Stimulated activated naive CD8-positive, alpha-beta T cell treated with anti-CD3 and anti-CD28 coated beads, Interleukin-15, Interleukin-2, amounts not matched to agents 100 ng/mL and 50 ng/mL, for 24 hours (primary cell): ENCODE data around the gene CD58.

Experiments
- H3K27ac Mint-ChIP-seq: one replicate; pipeline ENCODE4 v1.8.0; 2021; ENCODE audit warnings: mild to moderate bottlenecking, mixed read lengths
- H3K27me3 Mint-ChIP-seq: one replicate; pipeline ENCODE4 v1.8.0; 2021; ENCODE audit warnings: mixed read lengths
- H3K36me3 Mint-ChIP-seq: one replicate; pipeline ENCODE4 v1.8.0; 2021; ENCODE audit warnings: low read depth, mixed read lengths
- H3K4me1 Mint-ChIP-seq: one replicate; pipeline ENCODE4 v1.8.0; 2021; ENCODE audit warnings: low read depth, mixed read lengths
- H3K4me3 Mint-ChIP-seq: one replicate; pipeline ENCODE4 v1.8.0; 2021; ENCODE audit warnings: mild to moderate bottlenecking, mixed read lengths
- H3K9me3 Mint-ChIP-seq: one replicate; pipeline ENCODE4 v1.8.0; 2021; ENCODE audit warnings: mixed read lengths

Gene CD58

GRCh38 chr1:116481934-116482333 is 88.9 kb downstream of the CD58 start:
- H3K27me3 Mint-ChIP-seq = no peaks in the 10 kb centered on the region
- no peaks in the 10 kb centered on the region for H3K4me1 Mint-ChIP-seq
- no peaks in the 10 kb centered on the region for H3K36me3 Mint-ChIP-seq
- H3K9me3 Mint-ChIP-seq = no peaks in the 10 kb centered on the region
- no peak overlapping the region for H3K27ac Mint-ChIP-seq
- no peak overlapping the region for H3K4me3 Mint-ChIP-seq

- Mint-ChIP-seq H3K9me3 (no peaks in the 10 kb centered on the region), H3K27me3 (no peaks in the 10 kb centered on the region), H3K36me3 (no peaks in the 10 kb centered on the region), H3K4me1 (no peaks in the 10 kb centered on the region), H3K27ac (no peak overlapping the region), H3K4me3 (no peak overlapping the region)
Observed at GRCh38 chr1:116478621-116479020, 92.2 kb downstream of the CD58 start.

- H3K36me3 Mint-ChIP-seq = no peaks in the 10 kb centered on the region
- H3K4me1 Mint-ChIP-seq = no peaks in the 10 kb centered on the region
- H3K4me3 Mint-ChIP-seq = no peak overlapping the region
- H3K27me3 Mint-ChIP-seq = no peaks in the 10 kb centered on the region
- H3K27ac Mint-ChIP-seq = no peak overlapping the region
- H3K9me3 Mint-ChIP-seq = no peaks in the 10 kb centered on the region
Observed at GRCh38 chr1:116477429-116477828, 93.4 kb downstream of the CD58 start.

GRCh38 chr1:116476321-116476720 is 94.5 kb downstream of the CD58 start:
- H3K36me3 Mint-ChIP-seq = no peaks in the 10 kb centered on the region

GRCh38 chr1:116475850-116476218 is 95.0 kb downstream of the CD58 start:
- Mint-ChIP-seq H3K9me3 (no peaks in the 10 kb centered on the region), H3K36me3 (no peaks in the 10 kb centered on the region), H3K4me3 (no peak overlapping the region), H3K27me3 (no peaks in the 10 kb centered on the region), H3K27ac (no peak overlapping the region), H3K4me1 (no peaks in the 10 kb centered on the region)

More at GRCh38 chr1:116476321-116476720, 94.5 kb downstream of the CD58 start:
- no peak overlapping the region for H3K27ac Mint-ChIP-seq
- no peaks in the 10 kb centered on the region for H3K9me3 Mint-ChIP-seq
- no peaks in the 10 kb centered on the region for H3K4me1 Mint-ChIP-seq
- no peaks in the 10 kb centered on the region for H3K27me3 Mint-ChIP-seq
- no peak overlapping the region for H3K4me3 Mint-ChIP-seq

- Mint-ChIP-seq H3K27ac (no peak overlapping the region), H3K36me3 (no peaks in the 10 kb centered on the region), H3K4me1 (no peaks in the 10 kb centered on the region), H3K27me3 (no peaks in the 10 kb centered on the region), H3K4me3 (no peak overlapping the region), H3K9me3 (no peaks in the 10 kb centered on the region)
Observed at GRCh38 chr1:116474921-116475849, 95.6 kb downstream of the CD58 start.

GRCh38 chr1:116472431-116472961 is 98.3 kb downstream of the CD58 start:
- H3K27ac Mint-ChIP-seq = no peak overlapping the region
- no peaks in the 10 kb centered on the region for H3K27me3 Mint-ChIP-seq
- no peak overlapping the region for H3K4me3 Mint-ChIP-seq
- H3K4me1 Mint-ChIP-seq = no peaks in the 10 kb centered on the region
- no peaks in the 10 kb centered on the region for H3K9me3 Mint-ChIP-seq
- no peaks in the 10 kb centered on the region for H3K36me3 Mint-ChIP-seq

GRCh38 chr1:116471241-116471640 is 99.6 kb downstream of the CD58 start:
- Mint-ChIP-seq H3K36me3 (no peaks in the 10 kb centered on the region), H3K27ac (no peak overlapping the region), H3K4me3 (no peak overlapping the region), H3K27me3 (peaks cover 4% of the 10 kb centered on the region), H3K4me1 (no peaks in the 10 kb centered on the region), H3K9me3 (no peaks in the 10 kb centered on the region)

GRCh38 chr1:116470671-116471070 is 100.2 kb downstream of the CD58 start:
- Mint-ChIP-seq H3K4me3 (no peak overlapping the region), H3K36me3 (no peaks in the 10 kb centered on the region), H3K4me1 (no peaks in the 10 kb centered on the region), H3K27me3 (peaks cover 7% of the 10 kb centered on the region), H3K9me3 (no peaks in the 10 kb centered on the region), H3K27ac (no peak overlapping the region)

GRCh38 chr1:116466810-116467557 is 103.8 kb downstream of the CD58 start:
- Mint-ChIP-seq H3K27ac (no peak overlapping the region), H3K9me3 (no peaks in the 10 kb centered on the region), H3K4me1 (no peaks in the 10 kb centered on the region), H3K27me3 (peaks cover 9% of the 10 kb centered on the region), H3K4me3 (no peak overlapping the region), H3K36me3 (no peaks in the 10 kb centered on the region)

- Mint-ChIP-seq H3K9me3 (no peaks in the 10 kb centered on the region), H3K4me1 (no peaks in the 10 kb centered on the region), H3K36me3 (no peaks in the 10 kb centered on the region), H3K4me3 (no peak overlapping the region), H3K27ac (no peak overlapping the region), H3K27me3 (peaks cover 9% of the 10 kb centered on the region)
Observed at GRCh38 chr1:116465845-116466685, 104.8 kb downstream of the CD58 start.

GRCh38 chr1:116465477-116465844 is 105.4 kb downstream of the CD58 start:
- Mint-ChIP-seq H3K4me3 (no peak overlapping the region), H3K27me3 (peaks cover 9% of the 10 kb centered on the region), H3K27ac (no peak overlapping the region), H3K4me1 (no peaks in the 10 kb centered on the region), H3K36me3 (no peaks in the 10 kb centered on the region), H3K9me3 (no peaks in the 10 kb centered on the region)
